IPS-NIHi11 (cell line): ENCODE results near the gene SMC1B.
"Not testable (repeated sequence)": the region's sequence is repeated elsewhere in the genome, so short reads cannot be mapped to it uniquely, and the experiment has no call there.

Experiments
- DNase-seq: peaks from one replicate; pipeline ENCODE4 v3.0.0; 2012; ENCODE audit warnings: mixed read lengths, low spot score

Gene SMC1B

DNA sequence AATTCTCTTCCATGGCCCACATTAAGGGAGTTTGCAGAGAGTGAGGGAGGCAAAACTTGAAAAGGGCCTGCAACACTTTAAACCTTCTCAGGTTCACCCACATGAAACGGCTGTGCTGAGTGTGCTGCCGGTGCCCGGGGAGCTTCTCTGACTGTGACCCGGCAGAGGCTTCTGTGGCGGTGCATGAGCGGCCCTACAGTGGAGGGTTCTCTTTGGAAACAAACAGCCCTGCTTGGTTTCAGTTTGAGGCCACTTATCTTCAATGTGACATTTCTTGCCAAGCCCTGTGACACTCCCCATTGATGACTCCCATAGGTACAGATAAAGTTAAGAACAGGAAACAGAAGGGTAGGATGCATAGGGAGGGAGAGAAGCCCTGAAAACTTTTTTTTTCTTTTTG is 71.9 kb downstream of the SMC1B start:
- DNase-seq: no peak

DNA sequence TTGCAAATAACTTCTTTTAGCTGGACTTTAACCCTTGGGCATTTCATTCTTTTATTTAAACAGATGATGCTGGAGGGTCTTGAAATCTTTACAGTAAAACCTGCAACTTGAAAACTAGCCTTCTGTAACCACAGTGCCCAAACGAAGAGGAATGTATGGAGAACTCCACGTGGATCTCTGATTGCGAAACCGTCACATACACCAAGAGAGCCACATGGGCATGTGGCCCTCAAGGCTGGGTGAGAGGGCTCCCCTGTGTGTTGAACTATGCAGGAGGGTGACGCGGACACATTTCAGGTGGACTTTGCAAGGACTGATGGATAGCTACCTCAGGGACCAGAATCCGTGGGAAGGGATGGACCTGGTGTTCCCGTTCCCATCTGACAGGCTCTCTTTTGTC is 73.1 kb downstream of the SMC1B start:
- DNase-seq: no peak

DNA sequence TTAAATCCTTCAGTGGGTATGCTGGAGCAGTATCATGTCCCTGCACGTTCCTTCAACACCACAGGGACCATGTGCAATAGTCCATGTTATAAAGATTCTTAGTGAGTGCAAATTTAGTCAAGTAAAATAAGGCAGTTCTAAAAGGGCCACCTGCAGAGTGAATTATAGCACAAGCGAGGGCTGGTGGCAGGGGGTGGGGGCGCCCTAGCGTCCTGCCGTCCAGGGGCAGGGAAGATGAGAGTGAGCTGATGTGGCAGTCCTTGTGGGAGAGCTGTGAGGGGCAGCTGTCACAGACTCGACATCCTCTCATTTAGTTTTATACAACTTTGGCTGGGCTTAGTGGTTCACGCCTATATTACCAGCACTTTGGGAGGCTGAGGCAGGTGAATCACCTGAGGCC is 74.6 kb downstream of the SMC1B start:
- DNase-seq: no peak

DNA sequence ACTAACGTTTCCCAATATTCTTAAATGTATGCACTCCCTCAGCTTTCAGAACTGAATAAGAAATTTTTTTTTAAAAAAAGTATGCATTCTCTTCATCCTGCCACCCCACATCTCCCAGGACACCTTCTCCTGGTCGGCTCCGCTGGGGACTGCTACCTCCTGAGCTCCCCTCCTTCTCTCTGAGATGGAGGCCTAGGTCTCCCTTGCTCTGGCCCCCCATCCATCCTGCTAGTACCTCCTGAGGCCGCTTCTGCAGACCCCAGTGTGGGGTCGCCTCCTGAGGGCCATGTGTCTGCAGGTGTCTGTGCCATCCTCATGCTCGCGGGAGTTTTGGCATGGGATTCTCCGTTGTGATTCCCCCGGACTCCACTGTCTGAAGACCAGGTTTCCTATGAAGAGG is 75.9 kb downstream of the SMC1B start:
- no peak for DNase-seq

DNA sequence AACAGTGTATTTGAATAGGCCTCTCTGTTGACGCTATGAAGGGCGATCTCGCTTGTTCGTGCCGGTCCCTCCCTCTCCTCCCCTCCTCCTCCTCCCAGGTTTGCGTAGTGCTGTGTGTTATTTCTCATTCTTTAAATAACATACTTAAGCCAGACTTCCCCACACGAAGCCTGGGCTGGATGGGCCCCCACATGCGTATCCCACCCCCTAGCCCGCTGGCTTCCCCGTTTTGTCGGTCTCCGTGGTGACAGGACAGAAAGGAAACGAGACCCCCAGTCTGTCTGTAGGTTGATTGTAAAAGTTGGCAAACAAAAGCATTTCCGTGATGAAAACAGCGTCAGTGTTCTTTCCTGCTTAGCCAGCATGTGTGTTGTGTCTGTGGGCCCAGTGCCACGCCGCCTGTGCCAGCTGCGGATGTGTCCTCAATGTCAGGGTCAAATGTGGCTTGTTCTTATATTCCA is 76.4 kb downstream of the SMC1B start:
- DNase-seq: no peak

DNA sequence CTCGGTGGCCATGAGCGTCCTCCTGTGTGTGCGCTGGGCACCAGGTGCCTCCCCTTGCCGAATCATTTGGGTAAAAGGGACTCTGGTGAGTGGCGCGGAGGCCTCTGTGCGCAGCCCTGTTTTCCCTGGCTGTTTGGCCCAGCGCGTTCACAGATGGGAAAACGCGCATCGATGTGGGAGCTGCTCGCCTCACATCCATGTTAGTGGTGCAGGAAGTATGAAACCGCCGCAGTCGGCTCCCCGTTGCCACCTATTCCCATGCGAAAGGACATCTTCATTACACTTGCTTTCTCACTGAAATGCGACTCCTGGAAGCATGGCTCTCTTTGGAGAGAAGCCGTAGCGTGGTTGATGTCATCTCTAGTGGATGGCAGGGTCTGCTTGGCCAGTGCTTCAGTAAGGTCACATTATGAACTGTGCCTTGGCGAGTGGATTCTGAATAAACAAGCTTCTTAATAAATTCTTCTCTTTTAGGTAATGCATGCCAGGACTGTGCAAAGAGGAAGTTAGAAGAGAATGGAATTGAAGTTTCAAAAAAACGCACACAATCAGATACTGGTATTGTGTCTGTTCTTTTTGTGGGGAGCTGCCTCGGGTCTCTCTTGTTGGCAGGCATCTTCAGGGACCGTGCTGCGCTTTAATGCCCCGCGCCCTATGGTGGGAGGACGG is 77.4 kb downstream of the SMC1B start:
- DNase-seq: no peak

DNA sequence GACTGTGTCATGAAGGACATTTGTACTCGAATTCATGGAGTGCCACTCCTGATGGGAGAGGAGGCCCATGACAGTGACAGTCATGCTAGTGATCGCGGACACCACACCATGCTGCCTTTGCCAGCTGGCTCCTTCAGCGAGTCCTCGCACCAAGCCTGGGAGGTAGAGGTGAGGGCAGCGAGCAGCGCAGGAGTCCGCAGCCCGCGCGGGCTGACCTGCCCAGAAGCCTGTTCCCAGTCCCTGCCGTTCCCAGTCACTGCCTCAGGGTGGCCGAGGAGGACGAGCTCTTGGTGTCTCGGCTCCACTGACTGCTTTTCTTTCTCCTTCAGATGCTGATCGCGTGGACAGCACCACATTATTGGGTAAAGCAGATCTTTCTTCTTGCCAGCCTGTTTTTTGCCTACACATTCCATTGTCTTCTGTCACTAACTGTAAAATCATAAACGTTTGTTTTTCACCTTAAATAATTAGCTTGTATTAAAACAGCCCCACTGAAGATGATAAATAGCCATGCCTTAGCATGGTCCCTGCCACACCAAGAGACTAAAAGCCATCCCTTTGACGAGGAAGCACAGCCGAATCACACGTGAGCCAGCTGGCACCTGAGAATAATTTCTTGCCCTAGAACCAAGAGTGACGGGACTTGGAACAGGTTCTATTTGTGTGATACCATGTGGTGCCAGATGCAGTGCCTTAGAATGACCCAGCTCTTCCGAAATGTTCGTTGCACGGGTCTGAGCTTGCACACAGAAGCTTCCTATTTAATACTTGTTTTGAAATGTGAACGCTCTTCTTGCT is 78.2 kb downstream of the SMC1B start:
- peak; percentile 78 for DNase-seq

DNA sequence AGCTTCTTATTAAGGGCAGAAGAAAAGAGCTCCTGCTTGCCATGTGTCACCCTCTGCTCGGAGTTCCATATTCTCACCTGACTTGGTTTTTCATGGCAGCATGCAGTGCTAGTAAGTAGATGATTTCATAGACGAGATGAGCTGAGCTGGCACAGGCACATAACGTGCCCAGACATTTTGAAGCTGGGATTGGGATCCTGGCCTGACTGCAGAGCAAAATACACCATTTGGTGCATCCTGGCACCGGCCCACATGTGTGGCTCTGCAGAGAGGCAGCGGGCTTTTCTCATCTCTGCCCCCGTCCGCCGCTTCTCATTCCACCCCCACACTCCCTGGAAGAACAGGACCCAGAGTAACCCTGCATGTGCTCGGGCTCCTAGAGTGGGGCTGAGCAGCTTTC is 78.9 kb downstream of the SMC1B start:
- no peak for DNase-seq

DNA sequence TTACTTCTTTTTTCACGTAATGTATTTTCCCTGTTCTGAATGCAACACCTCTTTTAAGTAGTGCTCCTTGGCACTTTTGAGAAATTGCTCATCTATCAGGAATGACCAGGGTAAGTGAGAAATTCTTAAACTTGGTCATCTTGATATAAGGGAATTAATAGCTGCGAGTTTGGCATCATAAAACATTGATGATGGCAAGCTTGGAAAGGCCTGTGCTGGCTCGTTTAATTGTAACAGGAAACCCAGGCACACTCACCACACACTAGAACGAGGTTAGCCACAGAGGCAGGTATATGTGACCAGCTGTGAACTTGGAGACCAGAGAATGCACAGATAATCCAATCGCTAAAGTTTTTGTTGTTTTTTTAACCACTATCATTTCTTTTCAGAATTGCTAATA is 79.3 kb downstream of the SMC1B start:
- DNase-seq: no peak

DNA sequence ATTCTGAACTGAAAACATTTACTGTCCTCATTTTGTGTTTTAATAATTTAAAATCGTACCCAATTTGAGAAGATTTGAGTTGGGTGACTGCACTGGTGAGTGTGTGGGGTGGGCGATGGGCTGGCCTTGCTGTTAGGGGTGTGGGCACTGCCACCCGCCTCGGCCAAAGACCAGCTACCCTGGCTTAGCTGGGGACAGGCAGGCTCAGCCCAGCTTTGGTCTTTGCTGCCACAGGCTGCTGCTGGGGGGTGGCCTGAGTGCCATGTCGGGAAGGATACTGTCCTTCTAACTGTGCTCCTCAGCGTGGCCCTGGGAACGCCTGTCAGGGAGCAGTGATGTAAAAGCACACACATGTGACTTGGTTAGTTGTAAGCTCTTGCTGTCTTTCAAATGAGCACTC is 81.4 kb downstream of the SMC1B start:
- no peak for DNase-seq

DNA sequence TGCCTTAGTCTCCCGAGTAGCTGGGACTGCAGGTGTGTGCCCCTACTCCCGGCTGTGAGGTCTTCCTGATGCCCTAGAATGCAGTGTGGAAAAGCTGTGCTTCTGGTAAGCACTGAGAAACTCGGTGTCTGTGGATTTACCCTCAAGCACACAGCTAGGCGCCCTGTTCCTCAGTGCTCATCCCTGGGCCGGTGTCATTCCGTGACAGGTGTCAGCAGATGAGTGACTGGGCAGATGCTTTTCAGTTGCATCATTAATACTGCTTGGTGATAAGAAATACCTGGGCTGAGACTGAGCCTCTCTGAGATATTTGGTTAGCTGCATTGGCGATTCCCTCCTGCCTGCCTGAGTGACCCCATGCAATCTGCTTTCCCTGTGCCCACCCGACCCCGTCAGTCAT is 81.9 kb downstream of the SMC1B start:
- no peak for DNase-seq

DNA sequence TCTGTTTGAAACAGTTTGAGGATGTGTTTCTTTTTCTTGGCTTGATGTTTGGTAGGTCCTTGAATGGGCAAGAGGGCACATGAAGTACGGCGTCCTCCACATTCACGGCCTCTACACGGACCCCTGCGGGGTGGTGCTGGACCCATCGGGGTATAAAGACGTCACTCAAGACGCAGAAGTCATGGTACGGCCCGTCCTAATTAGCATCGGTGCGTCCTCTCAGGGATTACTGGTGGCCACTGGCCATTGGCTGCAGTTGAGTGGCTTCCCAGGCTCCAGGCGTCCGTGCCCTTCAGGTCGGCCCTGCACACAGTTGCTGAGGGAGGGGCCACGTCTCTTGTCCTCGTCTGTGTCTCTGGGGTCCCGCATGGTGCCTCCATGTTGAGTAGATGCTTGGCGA is 82.9 kb downstream of the SMC1B start:
- no peak for DNase-seq

DNA sequence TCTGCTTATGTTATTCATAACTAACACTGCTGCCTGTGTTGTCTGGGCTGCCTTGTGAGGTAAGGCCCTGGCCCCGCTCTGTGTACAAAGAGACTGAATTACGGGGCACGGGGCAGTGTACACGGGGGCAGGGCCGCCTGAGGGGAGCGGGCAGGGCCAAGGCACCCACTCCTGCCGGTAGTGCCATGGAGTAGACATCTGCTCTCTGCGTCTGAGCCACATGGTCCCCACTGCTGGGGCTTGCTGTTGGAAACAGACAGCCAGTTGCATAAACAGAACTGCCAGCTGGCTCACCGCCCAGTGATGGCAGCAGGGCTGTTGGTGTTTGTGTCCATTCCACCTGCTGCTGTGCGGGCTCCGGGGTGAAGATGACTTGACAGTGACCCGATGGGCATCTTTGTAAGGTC is 83.9 kb downstream of the SMC1B start:
- no peak for DNase-seq

DNA sequence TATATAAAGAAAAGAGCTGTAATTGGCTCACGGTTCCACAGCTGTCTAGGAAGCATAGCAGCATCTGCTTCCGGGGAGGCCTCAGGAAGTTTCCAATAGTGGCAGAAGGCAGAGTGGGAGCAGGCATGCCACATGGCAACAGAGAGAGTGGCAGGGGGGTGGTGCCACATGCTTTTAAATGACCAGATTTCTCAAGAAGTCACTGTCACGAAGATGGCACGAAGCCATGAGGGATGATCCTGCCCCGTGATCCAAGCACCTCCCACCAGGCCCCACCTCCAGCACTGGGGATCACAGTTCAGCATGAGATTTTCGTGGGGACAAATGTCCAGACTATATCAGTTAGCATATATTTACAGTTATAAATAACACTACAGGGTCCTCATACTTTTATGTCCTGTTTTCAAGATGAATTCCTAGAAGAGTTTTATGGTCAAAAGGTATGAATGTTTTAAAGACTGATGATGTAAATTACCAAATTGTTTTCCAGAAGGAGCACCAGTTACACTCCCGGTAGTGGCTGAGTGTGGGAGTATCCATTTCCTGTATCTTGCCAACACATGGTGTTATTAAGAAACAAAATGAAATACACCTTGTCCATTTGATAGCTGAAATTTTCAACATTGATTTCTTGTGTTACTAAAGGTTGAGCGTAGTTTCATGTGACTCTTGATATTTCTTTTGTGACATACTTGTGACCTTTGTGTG is 84.4 kb downstream of the SMC1B start:
- no peak for DNase-seq

DNA sequence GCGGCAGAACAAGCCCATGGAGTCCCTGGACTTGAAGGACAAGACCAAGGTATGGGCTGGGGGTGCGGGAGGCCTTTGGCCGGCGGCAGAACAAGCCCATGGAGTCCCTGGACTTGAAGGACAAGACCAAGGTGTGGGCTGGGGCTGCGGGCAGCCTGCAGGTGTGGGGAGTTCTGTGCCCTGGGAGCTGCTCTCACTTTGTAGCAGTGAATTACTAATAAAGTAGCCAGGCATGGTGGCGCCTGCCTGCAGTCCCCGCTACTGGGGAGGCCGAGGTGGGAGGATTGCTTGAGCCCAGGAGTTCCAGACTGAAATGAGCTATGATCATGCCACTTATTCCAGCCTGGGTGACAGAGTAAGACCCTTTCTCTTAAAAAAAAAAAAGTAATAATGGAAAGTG is 85.1 kb downstream of the SMC1B start:
- not testable (repeated sequence) for DNase-seq

DNA sequence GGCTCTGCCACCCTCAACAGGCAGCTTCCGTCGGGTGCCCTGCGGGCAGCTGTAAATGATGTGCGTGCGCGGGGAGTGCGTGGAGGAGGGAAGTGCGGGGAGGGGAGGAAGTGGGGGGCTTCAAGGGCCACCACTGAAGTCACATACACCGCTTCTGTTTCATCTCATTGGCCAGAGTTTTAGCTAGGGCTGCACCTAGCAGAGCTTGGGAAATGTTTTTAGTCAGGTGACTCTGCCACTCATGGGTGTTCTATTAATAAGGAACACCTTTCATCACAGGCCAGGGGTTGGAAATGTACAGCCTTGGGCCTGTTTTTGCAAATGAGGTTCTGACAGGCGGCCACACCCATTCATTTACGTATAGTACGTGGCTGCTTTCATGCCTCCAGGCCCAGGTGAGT is 89.1 kb downstream of the SMC1B start:
- DNase-seq: no peak

DNA sequence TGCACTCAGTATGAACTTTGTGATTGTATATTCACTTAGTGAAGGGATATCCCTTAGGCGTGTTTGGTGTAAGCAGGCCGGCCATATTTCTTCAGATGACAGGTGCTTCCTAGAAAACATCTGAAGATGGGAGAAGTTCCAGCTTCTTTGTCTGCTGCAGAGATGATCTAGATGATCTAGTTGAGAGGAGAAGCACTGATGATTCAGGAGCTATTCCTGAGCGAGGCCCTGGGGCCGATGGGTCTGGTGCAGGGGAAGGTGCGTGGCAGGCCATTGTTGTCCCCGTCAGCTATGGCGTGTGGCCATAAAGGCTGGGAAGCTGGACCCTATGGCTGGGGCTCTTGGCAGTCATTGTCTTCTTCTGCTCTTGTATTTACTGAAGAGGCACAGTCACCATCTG is 89.7 kb downstream of the SMC1B start:
- no peak for DNase-seq

DNA sequence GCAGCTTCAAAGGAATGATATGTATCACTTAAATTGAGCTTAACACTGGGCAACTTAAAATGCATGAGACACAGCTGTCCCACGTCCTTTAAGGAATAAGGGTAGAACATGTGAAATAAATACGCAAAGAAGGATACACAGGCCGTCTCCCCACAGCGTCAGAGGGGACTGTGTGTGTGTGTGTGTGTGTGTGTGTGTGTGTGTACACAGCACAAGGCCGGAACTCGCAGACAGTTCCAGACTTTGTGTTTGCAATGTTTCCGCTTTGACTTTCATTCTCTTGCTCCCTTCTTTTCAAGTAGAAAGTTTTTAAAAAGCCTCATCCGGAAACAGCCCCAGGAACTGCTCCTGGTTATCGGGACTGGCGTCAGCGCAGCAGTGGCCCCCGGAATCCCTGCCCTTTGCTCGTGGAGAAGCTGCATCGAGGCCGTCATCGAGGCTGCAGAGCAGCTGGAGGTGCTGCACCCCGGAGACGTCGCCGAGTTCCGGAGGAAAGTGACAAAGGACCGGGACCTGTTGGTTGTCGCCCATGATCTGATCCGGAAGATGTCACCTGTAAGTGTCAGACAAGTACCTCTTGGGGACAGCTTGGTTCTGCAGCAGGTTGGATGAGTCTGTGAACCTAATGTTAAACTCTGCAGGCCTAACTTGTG is 90.4 kb downstream of the SMC1B start:
- no peak for DNase-seq

DNA sequence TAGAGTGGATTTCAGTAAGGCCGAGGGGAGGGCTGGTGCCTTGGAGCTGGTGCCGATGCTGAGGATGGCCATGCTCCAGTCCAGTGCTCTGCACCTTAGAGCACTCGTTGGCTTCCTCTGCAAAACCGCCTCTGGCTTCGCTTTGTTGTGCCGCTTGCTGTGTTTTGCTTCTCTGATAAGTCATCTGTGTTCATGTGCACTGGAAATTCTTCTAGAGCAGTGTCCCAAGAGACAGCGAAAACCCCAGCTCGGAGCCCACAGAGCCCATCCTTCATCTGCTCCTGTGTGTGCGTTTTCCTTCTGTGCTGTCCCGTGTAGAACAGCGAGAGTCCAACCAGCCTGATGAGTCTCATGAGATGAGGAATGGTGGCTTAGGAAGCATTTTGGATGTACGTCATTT is 91.6 kb downstream of the SMC1B start:
- no peak for DNase-seq

DNA sequence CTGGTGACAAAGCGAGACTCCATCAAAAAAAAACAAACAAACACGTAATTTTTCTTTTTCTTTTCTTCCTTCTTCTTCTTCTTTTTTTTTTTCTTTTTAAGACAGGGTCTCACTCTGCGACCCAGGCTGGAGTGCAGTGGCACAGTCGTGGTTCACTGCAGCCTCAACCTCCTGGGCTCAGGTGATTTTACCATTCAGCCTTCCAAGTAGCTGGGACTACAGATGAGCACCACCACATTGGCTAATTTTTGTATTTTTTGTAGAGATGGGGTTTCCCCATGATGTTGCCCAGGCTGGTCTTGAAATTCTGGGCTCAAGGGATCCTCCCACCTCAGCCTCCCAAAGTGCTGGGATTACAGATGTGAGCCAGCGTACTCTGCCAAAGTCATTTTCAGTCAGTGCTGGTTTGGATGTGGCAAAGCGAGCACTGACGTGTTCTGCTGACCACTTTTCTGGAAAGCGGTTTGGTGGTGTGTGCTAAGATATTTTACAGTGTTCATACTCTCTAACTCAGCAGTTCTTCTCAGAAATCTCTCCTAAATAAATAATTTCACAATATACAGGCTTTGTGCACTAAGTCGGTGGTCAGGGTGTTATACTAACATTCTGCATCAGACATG is 92.9 kb downstream of the SMC1B start:
- no peak for DNase-seq

DNA sequence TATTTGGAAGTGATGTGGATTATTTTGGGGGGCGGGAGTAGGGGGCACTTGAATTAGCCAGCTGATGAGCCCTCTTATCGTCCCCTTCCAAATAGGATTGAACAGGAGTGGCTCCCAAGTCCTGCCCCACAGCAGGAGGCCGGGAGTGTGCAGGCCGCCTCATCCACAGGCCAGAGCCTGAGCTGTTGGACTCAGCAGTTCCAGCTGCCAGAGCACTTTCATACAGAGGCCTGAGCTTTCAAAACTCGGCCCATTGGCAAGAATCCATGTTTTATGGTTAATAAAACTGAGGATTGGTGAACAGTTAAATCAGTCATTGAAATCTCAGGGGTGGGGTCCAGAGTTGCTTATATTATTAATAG is 94.1 kb downstream of the SMC1B start:
- no peak for DNase-seq
